Ishikawa (cell line): Measurements from ENCODE around the gene MCM8.

Experiments used
- CEBPB ChIP-seq: IDR thresholded peaks from 2 replicates; pipeline ENCODE4 v1.6.1; 2012
- CREB1 ChIP-seq: IDR thresholded peaks from 2 replicates; pipeline ENCODE4 v1.6.1; 2012; ENCODE audit warnings: low read depth
- EGR1 ChIP-seq: IDR thresholded peaks from 2 replicates; pipeline ENCODE4 v1.6.1; 2012
- EP300 ChIP-seq: IDR thresholded peaks from 2 replicates; pipeline ENCODE4 v1.6.1; 2012; ENCODE audit warnings: borderline replicate concordance
- FOXM1 ChIP-seq: IDR thresholded peaks from 2 replicates; pipeline ENCODE4 v1.6.1; 2012; ENCODE audit warnings: low read depth, borderline replicate concordance
- MAX ChIP-seq: IDR thresholded peaks from 2 replicates; pipeline ENCODE4 v1.6.1; 2012
- NFIC ChIP-seq: IDR thresholded peaks from 2 replicates; pipeline ENCODE4 v1.6.1; 2012
- RAD21 ChIP-seq: IDR thresholded peaks from 2 replicates; pipeline ENCODE4 v1.6.1; 2012; ENCODE audit warnings: low read depth
- REST ChIP-seq: IDR thresholded peaks from 2 replicates; pipeline ENCODE4 v1.6.1; 2012; ENCODE audit warnings: low read depth, mild to moderate bottlenecking
- TAF1 ChIP-seq: IDR thresholded peaks from 2 replicates; pipeline ENCODE4 v1.6.1; 2012; ENCODE audit warnings: low read depth, mild to moderate bottlenecking
- TCF12 ChIP-seq: IDR thresholded peaks from 2 replicates; pipeline ENCODE4 v1.6.1; 2012; ENCODE audit warnings: low read depth
- TEAD4 ChIP-seq: IDR thresholded peaks from 2 replicates; pipeline ENCODE4 v1.6.1; 2012
- USF1 ChIP-seq: IDR thresholded peaks from 2 replicates; pipeline ENCODE4 v1.6.1; 2012
- YY1 ChIP-seq: IDR thresholded peaks from 2 replicates; pipeline ENCODE4 v1.6.1; 2012; ENCODE audit warnings: low read depth
- ZBTB7A ChIP-seq: IDR thresholded peaks from 2 replicates; pipeline ENCODE4 v1.6.1; 2012; ENCODE audit warnings: low read depth

The MCM8 gene

GRCh38 chr20:5947276-5947675, 3.2 kb upstream of the MCM8 start:
- no peak for TF ChIP-seq REST
- TF ChIP-seq CREB1: no peak
- TF ChIP-seq NFIC: no peak
- no peak for TF ChIP-seq TCF12
- no peak for TF ChIP-seq TEAD4
- no peak for TF ChIP-seq EGR1
- TF ChIP-seq ZBTB7A: no peak
- TF ChIP-seq TAF1: no peak
- no peak for TF ChIP-seq CEBPB

- TF ChIP-seq TAF1 (no peak), MAX (no peak), NFIC (no peak), REST (no peak), RAD21 (no peak), EGR1 (no peak), TEAD4 (no peak), FOXM1 (no peak), YY1 (no peak), CREB1 (no peak), ZBTB7A (no peak), TCF12 (no peak), USF1 (no peak), CEBPB (no peak), EP300 (no peak)
These were observed 545 bp upstream of the MCM8 start for GRCh38 chr20:5949943-5950270.

- TF ChIP-seq ZBTB7A: no peak
These were observed 17.0 kb downstream of the MCM8 start for GRCh38 chr20:5967469-5967868.

GRCh38 chr20:5968462-5968861, 18.0 kb downstream of the MCM8 start:
- TF ChIP-seq ZBTB7A (no peak), CREB1 (no peak)

GRCh38 chr20:5969348-5969935, 19.0 kb downstream of the MCM8 start:
- TF ChIP-seq RAD21 (no peak), ZBTB7A (no peak), USF1 (no peak), EP300 (no peak), YY1 (no peak), MAX (no peak), CEBPB (no peak), REST (no peak), CREB1 (no peak), EGR1 (no peak), TAF1 (no peak), FOXM1 (no peak), NFIC (no peak), TCF12 (no peak)

GRCh38 chr20:5969940-5970339, 19.5 kb downstream of the MCM8 start:
- TF ChIP-seq REST (no peak), NFIC (no peak), MAX (no peak), USF1 (no peak), RAD21 (no peak), CREB1 (no peak), ZBTB7A (no peak), EGR1 (no peak)
